ENCODE results near the gene SLC5A7. TPM values are rescaled to one million over a fixed set of nuclear protein-coding genes. Genes with fewer than 3 reads are reported as not detected.

SLC5A7 gene
- total RNA-seq, 2 donors from 2014 or later = 0.36 TPM; not detected in 1

DNA sequence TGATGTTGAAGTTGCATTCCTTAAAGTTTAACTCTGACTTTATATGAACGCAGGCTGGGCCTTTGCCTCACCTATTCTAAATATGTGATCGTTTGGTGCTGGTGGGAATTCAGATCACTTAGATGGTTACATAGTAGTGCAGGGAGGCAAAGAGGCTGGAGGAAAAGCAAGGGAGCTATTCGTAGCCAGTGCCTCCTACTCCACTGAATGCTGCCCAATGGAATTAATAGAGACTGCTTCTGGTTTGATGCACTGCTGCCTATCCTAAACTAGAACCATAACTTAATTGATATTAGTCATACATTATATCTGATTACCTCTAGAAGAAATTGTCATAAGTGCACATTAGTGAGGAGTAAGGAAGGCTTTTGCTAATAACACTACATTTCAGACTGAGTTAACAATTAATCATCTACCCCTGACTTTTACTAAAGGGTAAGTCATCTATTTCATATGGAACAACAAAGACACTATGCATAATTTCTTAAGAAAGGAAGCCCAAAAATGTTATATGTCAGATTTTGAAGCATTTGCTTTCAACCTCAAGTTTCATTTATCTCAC lies 72.3 kb downstream of the SLC5A7 start:
- DNase-seq (no peak), ATAC-seq (no peak)
- intact Hi-C loops (cut with DNase I, micrococcal nuclease) = no loop called here

DNA sequence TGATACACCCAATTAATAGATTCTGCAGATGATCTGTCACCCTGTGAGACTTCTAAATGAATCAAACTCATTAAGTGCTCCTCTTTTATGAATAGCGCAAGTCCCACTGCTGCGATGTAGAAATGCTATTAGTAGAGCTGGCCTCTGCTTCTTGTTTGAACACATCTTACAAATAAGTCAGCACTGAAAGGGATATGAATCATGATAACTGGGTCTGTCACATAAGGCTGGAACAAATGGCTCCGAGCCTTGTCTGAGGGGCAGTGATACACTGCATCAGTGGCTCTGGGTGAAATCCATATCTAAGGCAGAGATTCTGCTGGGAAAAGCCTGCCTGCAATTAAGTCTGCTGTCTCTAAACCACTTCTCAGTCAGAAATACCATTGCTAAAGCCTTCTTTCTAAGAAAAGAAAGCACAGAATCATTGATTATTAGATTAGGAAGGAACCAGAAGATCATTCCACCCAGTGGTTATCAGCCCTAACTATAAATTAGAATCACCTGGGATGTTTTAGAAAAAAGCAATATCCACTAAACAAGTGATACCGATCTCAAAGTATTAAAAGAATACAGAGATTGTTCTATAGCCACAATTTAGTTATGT lies 75.2 kb downstream of the SLC5A7 start:
- intact Hi-C loops (cut with DNase I, micrococcal nuclease) = no loop called here
- DNase-seq = no peak
- ATAC-seq = no peak

Other genes starting within 250 kb of the SLC5A7 start
- under 1 TPM in 1 of 2 donors, not detected in 1; 0.08 TPM for gene RGPD4, start 159.6 kb upstream of the SLC5A7 start, total RNA-seq